GM13976 (cell line): ENCODE measurements around the gene ACBD3.

Source experiments
- DNase-seq: peaks from one replicate; pipeline ENCODE4 v3.0.0; 2012; ENCODE audit warnings: low spot score
- in situ Hi-C: fragments of 300-500 bp; cut with MboI; formaldehyde crosslinking; loops from one replicate; pipeline ENCODE4 v1.12.0; 2022; ENCODE audit warnings: low sequenced_read_pairs, mixed read lengths, inconsistent platforms; ENCODE audit not compliant: unreplicated experiment
- TF ChIP-seq, protein P1 (sequence below): IDR thresholded peaks from 2 replicates; pipeline ENCODE4 v1.5.1; 2012; ENCODE audit warnings: borderline replicate concordance, mild to moderate bottlenecking; ENCODE audit not compliant: insufficient read depth; ENCODE audit errors: extremely low read depth, missing control alignments, control extremely low read depth

Gene ACBD3

GRCh38 chr1:226222686-226223085, 36.1 kb upstream of the ACBD3 start:
- TF ChIP-seq, protein P1, sequence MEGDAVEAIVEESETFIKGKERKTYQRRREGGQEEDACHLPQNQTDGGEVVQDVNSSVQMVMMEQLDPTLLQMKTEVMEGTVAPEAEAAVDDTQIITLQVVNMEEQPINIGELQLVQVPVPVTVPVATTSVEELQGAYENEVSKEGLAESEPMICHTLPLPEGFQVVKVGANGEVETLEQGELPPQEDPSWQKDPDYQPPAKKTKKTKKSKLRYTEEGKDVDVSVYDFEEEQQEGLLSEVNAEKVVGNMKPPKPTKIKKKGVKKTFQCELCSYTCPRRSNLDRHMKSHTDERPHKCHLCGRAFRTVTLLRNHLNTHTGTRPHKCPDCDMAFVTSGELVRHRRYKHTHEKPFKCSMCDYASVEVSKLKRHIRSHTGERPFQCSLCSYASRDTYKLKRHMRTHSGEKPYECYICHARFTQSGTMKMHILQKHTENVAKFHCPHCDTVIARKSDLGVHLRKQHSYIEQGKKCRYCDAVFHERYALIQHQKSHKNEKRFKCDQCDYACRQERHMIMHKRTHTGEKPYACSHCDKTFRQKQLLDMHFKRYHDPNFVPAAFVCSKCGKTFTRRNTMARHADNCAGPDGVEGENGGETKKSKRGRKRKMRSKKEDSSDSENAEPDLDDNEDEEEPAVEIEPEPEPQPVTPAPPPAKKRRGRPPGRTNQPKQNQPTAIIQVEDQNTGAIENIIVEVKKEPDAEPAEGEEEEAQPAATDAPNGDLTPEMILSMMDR: no peak
- in situ Hi-C loops: no loop called here
- DNase-seq: no peak

- in situ Hi-C loops: no loop called here
- no peak for DNase-seq
- TF ChIP-seq, protein P1: no peak
Observed at GRCh38 chr1:226220473-226221189, 34.1 kb upstream of the ACBD3 start.

GRCh38 chr1:226217273-226217672, 30.7 kb upstream of the ACBD3 start:
- DNase-seq: no peak
- in situ Hi-C loops: no loop called here
- TF ChIP-seq, protein P1: no peak

DNA sequence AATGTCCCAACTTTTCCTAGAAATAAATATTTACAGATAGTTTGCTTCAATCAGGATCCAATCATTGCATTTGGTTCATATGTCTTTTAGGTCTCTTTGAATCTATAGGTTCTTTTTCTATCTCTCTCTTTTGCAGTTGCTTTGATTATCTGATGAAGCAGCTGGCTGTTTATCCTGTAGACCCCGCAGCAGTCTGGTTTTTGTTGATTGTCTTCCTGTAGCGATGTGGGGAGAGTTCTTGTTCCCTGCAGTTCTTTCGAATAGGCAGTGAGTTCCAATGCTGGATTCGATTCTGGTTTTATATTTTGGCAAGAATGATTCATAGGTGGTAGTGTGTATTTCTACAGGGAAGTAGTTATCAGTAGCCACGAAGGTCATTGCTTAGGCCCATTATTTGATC, 29.5 kb upstream of the ACBD3 start:
- in situ Hi-C loops: no loop called here
- TF ChIP-seq, protein P1: no peak

GRCh38 chr1:226215239-226215638, 28.7 kb upstream of the ACBD3 start:
- in situ Hi-C loops: no loop called here
- TF ChIP-seq, protein P1: no peak
- DNase-seq: no peak

More for the DNA sequence above, 29.5 kb upstream of the ACBD3 start:
- no peak for DNase-seq

- in situ Hi-C loops: no loop called here
- TF ChIP-seq, protein P1: no peak
- no peak for DNase-seq
Observed at GRCh38 chr1:226212545-226212944, 26.0 kb upstream of the ACBD3 start.
